ENCODE data around the gene ABCB6.
A peak's percentile ranks its signal among the peaks of the same experiment; 100 is the strongest.

ABCB6 gene

DNA sequence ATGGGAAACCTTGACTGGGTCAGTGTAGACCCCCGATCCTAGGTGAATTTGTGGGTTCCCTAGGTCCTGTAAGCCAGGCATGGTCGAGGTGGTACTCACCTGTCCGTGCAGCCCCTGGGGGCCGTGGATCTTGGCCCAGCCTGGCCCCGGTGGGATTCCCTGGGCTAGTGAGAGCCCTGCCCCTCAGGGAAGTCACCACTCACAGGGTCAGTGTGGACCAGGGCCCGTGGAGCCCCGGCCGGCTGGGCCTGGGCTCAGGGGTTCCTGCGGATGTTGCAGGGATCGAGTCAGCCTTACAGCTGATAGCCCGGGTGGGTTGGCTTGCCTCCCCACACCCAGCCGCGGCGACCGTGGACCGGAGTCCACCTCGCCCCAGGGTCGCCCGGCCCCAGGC lies 10.2 kb upstream of the ABCB6 start:
- in situ Hi-C loops (cut with HindIII; ENCODE audit: low sequenced_read_pairs) = loop anchor here (5.0 kb wide), 1 partner anchor 47 kb away; no protein-coding TSS in a partner anchor
- H3K4me3 ChIP-seq (ENCODE audit: low read depth, low read length) = peak overlapping the region; percentile 70
- TF ChIP-seq, protein P1, sequence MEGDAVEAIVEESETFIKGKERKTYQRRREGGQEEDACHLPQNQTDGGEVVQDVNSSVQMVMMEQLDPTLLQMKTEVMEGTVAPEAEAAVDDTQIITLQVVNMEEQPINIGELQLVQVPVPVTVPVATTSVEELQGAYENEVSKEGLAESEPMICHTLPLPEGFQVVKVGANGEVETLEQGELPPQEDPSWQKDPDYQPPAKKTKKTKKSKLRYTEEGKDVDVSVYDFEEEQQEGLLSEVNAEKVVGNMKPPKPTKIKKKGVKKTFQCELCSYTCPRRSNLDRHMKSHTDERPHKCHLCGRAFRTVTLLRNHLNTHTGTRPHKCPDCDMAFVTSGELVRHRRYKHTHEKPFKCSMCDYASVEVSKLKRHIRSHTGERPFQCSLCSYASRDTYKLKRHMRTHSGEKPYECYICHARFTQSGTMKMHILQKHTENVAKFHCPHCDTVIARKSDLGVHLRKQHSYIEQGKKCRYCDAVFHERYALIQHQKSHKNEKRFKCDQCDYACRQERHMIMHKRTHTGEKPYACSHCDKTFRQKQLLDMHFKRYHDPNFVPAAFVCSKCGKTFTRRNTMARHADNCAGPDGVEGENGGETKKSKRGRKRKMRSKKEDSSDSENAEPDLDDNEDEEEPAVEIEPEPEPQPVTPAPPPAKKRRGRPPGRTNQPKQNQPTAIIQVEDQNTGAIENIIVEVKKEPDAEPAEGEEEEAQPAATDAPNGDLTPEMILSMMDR (IDR thresholded peaks at IDR 0.05; ENCODE audit: low read depth, low read length, missing control alignments) = no peak
- no peak for DNase-seq (ENCODE audit: low read depth)

DNA sequence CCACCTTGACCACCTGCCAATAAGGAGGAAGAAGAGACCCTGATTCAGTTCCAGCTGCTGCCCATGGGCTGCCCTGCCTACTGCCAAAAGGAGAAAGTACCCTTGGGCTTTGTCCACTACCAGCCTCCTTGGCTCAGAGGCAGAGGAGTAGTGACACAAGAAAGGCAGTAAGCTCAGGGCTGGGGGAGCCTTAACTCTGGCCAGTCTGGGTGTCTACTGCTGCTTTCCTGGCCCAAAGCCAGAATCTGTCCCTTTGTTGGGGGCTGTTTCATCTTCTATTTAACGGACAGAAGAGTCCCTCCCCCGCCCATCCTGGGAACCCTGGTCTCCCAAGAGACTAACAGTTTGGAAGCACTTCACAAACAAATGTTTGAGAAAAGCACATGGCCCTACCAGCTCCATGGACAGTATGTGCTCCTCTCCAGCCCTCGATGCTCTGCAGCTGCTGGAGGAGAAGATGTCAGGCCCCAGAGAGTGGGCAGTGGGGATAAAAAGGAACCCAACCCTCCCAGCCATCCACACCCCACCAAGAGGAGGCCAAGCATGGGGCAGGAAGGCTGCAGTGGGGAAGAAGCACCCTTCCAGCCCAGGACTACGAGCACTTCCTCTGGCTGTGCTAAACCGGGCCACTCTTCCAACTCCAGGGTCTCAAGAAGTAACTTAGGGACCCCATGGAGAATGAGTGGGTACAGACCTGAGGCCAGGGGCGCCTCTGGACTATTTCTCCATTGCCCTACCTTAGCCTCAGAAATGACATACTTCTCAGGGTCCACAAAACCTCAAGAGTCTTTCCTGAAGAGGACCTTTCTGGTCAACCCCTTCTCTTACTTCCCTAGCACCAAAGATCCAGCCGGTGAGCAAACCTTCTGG lies 9.5 kb upstream of the ABCB6 start:
- no peak for DNase-seq (ENCODE audit: low read depth)
- TF ChIP-seq, protein P1 (IDR thresholded peaks at IDR 0.05; ENCODE audit: low read depth, low read length, missing control alignments) = no peak

DNA sequence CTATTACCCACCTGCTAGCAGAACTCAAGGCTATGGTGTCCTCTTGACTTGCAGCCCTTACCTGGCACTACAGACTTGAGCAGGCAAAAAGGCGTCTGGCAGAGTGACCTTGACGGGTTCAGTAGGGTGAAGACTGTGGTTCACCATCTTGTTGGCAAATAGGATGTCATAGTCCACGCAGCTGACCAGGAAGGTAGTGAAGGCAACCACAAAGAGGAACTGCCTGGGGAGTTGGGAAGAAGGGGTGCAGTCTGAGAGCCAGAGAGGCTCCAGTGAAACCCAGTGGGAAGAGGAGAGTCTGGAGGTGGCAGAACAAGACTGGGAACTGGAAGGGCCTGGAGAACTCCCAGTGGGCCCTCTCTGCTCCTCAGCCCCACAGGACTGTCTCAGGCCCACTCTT lies 6.6 kb upstream of the ABCB6 start:
- TF ChIP-seq, protein P1 (IDR thresholded peaks at IDR 0.05; ENCODE audit: low read depth, low read length, missing control alignments) = no peak
- no peak for DNase-seq (ENCODE audit: low read depth)
- in situ Hi-C loops (cut with HindIII; ENCODE audit: low sequenced_read_pairs) = loop anchor here (5.0 kb wide), 1 partner anchor 43 kb away; no protein-coding TSS in a partner anchor
- no peak overlapping the region for H3K4me3 ChIP-seq (ENCODE audit: low read depth, low read length)

More for the DNA sequence above, 9.5 kb upstream of the ABCB6 start:
- in situ Hi-C loops (cut with HindIII; ENCODE audit: low sequenced_read_pairs) = loop anchor here (5.0 kb wide), 1 partner anchor 46 kb away; no protein-coding TSS in a partner anchor
- H3K4me3 ChIP-seq (ENCODE audit: low read depth, low read length) = peak overlapping the region; percentile 70

DNA sequence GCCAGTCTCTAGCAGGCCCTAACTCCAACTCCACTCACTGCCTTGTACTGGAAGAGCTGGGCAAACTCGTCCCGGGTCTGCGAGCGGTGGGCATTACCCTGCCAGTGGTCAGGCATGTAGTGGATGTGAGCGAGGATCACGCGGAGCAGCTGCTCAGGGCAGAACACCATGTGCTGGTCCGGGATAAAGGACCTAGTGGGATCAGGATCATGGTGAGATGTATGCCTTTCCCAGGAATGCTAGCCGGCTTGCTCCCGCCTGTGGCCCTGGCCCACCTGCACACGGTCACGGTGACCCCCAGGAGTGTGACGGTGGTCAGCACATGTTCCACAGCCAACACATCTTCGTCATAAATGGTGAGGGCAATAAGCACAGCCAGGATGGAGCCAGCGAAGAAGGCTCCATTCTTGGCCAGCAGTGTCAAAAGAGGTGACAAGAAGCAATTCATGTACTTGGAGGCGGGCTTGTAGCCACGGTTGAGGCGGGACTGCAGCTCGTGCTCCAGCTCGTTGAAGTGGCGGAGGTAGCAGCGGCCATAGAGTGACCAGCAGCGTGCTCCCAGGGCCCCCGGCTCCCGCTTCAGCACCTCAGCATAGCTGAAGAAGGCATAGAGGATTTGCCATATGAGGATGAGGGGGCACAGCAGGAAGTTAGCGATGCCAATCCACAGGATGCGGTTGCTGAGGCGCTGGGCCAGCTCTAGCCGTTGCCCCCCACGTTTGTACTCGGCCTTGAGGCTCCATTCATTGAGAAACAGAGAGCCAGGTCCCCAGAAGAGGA lies 5.3 kb upstream of the ABCB6 start:
- in situ Hi-C loops (cut with HindIII; ENCODE audit: low sequenced_read_pairs) = no loop called here
- H3K4me3 ChIP-seq (ENCODE audit: low read depth, low read length) = no peak overlapping the region
- TF ChIP-seq, protein P1 (IDR thresholded peaks at IDR 0.05; ENCODE audit: low read depth, low read length, missing control alignments) = no peak
- DNase-seq (ENCODE audit: low read depth) = no peak

DNA sequence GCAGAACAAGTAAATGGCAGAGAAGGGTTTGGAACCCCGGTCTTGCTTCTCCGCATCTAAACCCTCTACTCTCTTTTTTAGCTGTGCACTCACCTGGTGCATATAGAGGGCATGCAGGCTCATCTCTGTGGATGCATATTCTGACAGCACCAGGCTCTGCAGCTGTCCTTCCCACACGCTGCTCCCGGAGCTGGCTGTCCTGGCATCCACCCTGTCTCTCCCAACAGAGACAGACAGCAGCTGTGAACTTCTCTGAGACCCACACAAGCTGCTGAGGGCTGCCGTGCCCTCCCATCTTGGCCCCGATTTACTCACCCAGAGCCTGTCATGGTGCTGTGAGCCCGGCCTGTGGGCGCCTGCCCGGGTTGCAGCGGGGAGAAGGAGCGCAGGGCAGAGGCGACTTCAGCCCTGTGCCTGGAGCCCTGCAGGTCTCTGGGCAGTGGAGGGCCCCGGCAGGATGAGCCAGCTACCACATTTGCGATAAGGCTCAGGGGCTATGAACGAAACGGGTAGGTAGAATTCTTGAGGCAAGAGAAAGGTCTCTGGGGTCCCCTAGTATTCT lies 3.3 kb upstream of the ABCB6 start:
- TF ChIP-seq, protein P1 (IDR thresholded peaks at IDR 0.05; ENCODE audit: low read depth, low read length, missing control alignments) = no peak
- in situ Hi-C loops (cut with HindIII; ENCODE audit: low sequenced_read_pairs) = no loop called here

More for the DNA sequence above, 3.3 kb upstream of the ABCB6 start:
- no peak for DNase-seq (ENCODE audit: low read depth)
- H3K4me3 ChIP-seq (ENCODE audit: low read depth, low read length) = no peak overlapping the region

Measured in astrocyte of the cerebellum (primary cell).